Measurements from ENCODE around the gene TACC2. TPM values are rescaled to one million over a fixed set of nuclear protein-coding genes. Genes with fewer than 3 reads are reported as not detected.

TACC2 gene
- total RNA-seq, 2 donors from 2014 or later: 107 to 113 TPM

GRCh38 chr10:122148876-122149560 is 160.1 kb downstream of the TACC2 start:
- DNase-seq: no peak
- intact Hi-C loops (cut with DNase I, micrococcal nuclease): no loop called here
- no peak for ATAC-seq

- DNase-seq (no peak), ATAC-seq (no peak)
- intact Hi-C loops (cut with DNase I, micrococcal nuclease): no loop called here
Observed at GRCh38 chr10:122149561-122150505, 160.9 kb downstream of the TACC2 start.

- intact Hi-C loops (cut with DNase I, micrococcal nuclease): no loop called here
- DNase-seq (no peak), ATAC-seq (no peak)
Observed at GRCh38 chr10:122151121-122151694, 162.2 kb downstream of the TACC2 start.

- ATAC-seq (peak; percentile 22), DNase-seq (peak in 1 of 2 donors; percentile 75)
- intact Hi-C loops (cut with DNase I, micrococcal nuclease): no loop called here
Observed at GRCh38 chr10:122152544-122152943, 163.6 kb downstream of the TACC2 start.

- ATAC-seq (no peak), DNase-seq (no peak)
- intact Hi-C loops (cut with DNase I, micrococcal nuclease): no loop called here
Observed at GRCh38 chr10:122154031-122154544, 165.1 kb downstream of the TACC2 start.

GRCh38 chr10:122154545-122155366 is 165.8 kb downstream of the TACC2 start:
- intact Hi-C loops (cut with DNase I, micrococcal nuclease): no loop called here
- DNase-seq (no peak), ATAC-seq (no peak)

GRCh38 chr10:122157451-122157850 is 168.5 kb downstream of the TACC2 start:
- intact Hi-C loops (cut with DNase I, micrococcal nuclease): no loop called here
- ATAC-seq: no peak
- no peak for DNase-seq

- intact Hi-C loops (cut with DNase I, micrococcal nuclease): no loop called here
- no peak for ATAC-seq
- no peak for DNase-seq
Observed at GRCh38 chr10:122158362-122158761, 169.4 kb downstream of the TACC2 start.

GRCh38 chr10:122159141-122159970 is 170.4 kb downstream of the TACC2 start:
- DNase-seq (no peak), ATAC-seq (no peak)
- intact Hi-C loops (cut with DNase I, micrococcal nuclease): no loop called here

- DNase-seq (no peak), ATAC-seq (no peak)
- intact Hi-C loops (cut with DNase I, micrococcal nuclease): no loop called here
Observed at GRCh38 chr10:122161795-122162194, 172.8 kb downstream of the TACC2 start.

- intact Hi-C loops (cut with DNase I, micrococcal nuclease): no loop called here
- DNase-seq: peak in 1 of 2 donors; percentile 44
- peak; percentile 82 for ATAC-seq
Observed at GRCh38 chr10:122162671-122163173, 173.8 kb downstream of the TACC2 start.

GRCh38 chr10:122163174-122164022 is 174.4 kb downstream of the TACC2 start:
- intact Hi-C loops (cut with DNase I, micrococcal nuclease): no loop called here
- DNase-seq (no peak), ATAC-seq (no peak)

- intact Hi-C loops (cut with DNase I, micrococcal nuclease): no loop called here
- no peak for ATAC-seq
- no peak for DNase-seq
Observed at GRCh38 chr10:122164023-122164601, 175.1 kb downstream of the TACC2 start.

- no peak for DNase-seq
- ATAC-seq: peak; percentile 63
- intact Hi-C loops (cut with DNase I, micrococcal nuclease): no loop called here
Observed at GRCh38 chr10:122164815-122165483, 176.0 kb downstream of the TACC2 start.

- intact Hi-C loops (cut with DNase I, micrococcal nuclease): no loop called here
- ATAC-seq (no peak), DNase-seq (no peak)
Observed at GRCh38 chr10:122165484-122166276, 176.7 kb downstream of the TACC2 start.
